ENCODE data around the gene TSPEAR. TPM values are rescaled to one million over a fixed set of nuclear protein-coding genes. Genes with fewer than 3 reads are reported as not detected.

The TSPEAR gene
- total RNA-seq, result not detected
- polyA plus RNA-seq (2013, experiment 1 of 2), result 0.05 TPM
- 0.04 TPM for polyA plus RNA-seq (2013, experiment 2 of 2)
- total RNA-seq, result 0 to 0.20 (median 0) reads per million in 172 experiments

GRCh38 chr21:44711327-44712202, at the start of gene TSPEAR:
Gene TSPEAR, minus strand, starts transcription at chr21:44711572. Its CDS starts 58 bp downstream, at chr21:44711514.
- POLR2A ChIA-PET, result interaction anchor here (3.2 kb wide), 1 partner anchor 54 kb away, joined by 18 read pairs; the partner anchor contains the start of gene KRTAP12-3
- H3K4me1 Mint-ChIP-seq (ENCODE audit: low read depth), result peaks cover 39% of the 10 kb centered on the region
- no peak within 1 kb of the TSS for H3K27ac ChIP-seq (ENCODE audit: low read depth in 1 of 2, low read length in 2 of 2)
- H3K36me3 Mint-ChIP-seq (ENCODE audit: low read depth), result no peaks in the 10 kb centered on the region
- H3K27me3 ChIP-seq (ENCODE audit: control insufficient read depth in 1 of 2, insufficient read depth in 2 of 2, low read length in 2 of 2), result peaks cover 67 to 75% of the 10 kb centered on the region in 2 experiments
- peaks cover 0 to 41% of the 10 kb centered on the region in 2 experiments for H3K9me3 ChIP-seq (ENCODE audit: control insufficient read depth in 1 of 2, insufficient read depth in 1 of 2, low read length in 2 of 2)
- CTCF ChIA-PET, result interaction anchor here (1.0 kb wide), 1 partner anchor 31 kb away, joined by 3 read pairs; no protein-coding TSS in a partner anchor
- H3K36me3 ChIP-seq (ENCODE audit: insufficient read depth, low read length), result no peaks in the 10 kb centered on the region
- H3K4me3 Mint-ChIP-seq, result peak within 1 kb of the TSS; percentile 48
- H3K4me3 ChIP-seq (ENCODE audit: low read length), result peak within 1 kb of the TSS; percentile 0
- no peaks in the 10 kb centered on the region for H3K9me3 Mint-ChIP-seq
- H3K27me3 Mint-ChIP-seq, result peaks cover 89% of the 10 kb centered on the region
- no peak within 1 kb of the TSS for H3K27ac Mint-ChIP-seq
- intact Hi-C loops (cut with DNase I, micrococcal nuclease), result no loop called here
- no peak for TF ChIP-seq CTCF (IDR thresholded peaks at IDR 0.05)
- ATAC-seq (ENCODE audit: poor library complexity) (peak; percentile 10), DNase-seq (peak in 1 of 14 experiments; percentile 32)
- H3K4me1 ChIP-seq (ENCODE audit: insufficient read depth, low read length), result peaks cover 52% of the 10 kb centered on the region

GRCh38 chr21:44760376-44760775, 49.0 kb upstream of the TSPEAR start:
- ChIA-PET CTCF (no interaction called here), POLR2A (no interaction called here)
- H3K4me3 Mint-ChIP-seq, result no peak overlapping the region
- no peaks in the 10 kb centered on the region for H3K9me3 Mint-ChIP-seq
- Histone ChIP-seq H3K27ac (ENCODE audit: low read depth in 1 of 2, low read length in 2 of 2) (no peak overlapping the region), H3K9me3 (ENCODE audit: control insufficient read depth in 1 of 2, insufficient read depth in 1 of 2, low read length in 2 of 2) (peaks cover 0 to 12% of the 10 kb centered on the region in 2 experiments), H3K4me1 (ENCODE audit: insufficient read depth, low read length) (peaks cover 11% of the 10 kb centered on the region), H3K27me3 (ENCODE audit: control insufficient read depth in 1 of 2, insufficient read depth in 2 of 2, low read length in 2 of 2) (no peaks in the 10 kb centered on the region), H3K4me3 (ENCODE audit: low read length) (no peak overlapping the region), H3K36me3 (ENCODE audit: insufficient read depth, low read length) (no peaks in the 10 kb centered on the region)
- DNase-seq (no peak), ATAC-seq (ENCODE audit: poor library complexity) (no peak)
- H3K27me3 Mint-ChIP-seq, result no peaks in the 10 kb centered on the region
- intact Hi-C loops (cut with DNase I, micrococcal nuclease), result no loop called here
- H3K4me1 Mint-ChIP-seq (ENCODE audit: low read depth), result peaks cover 9% of the 10 kb centered on the region
- TF ChIP-seq CTCF (IDR thresholded peaks at IDR 0.05), result no peak
- H3K36me3 Mint-ChIP-seq (ENCODE audit: low read depth), result peaks cover under 1% of the 10 kb centered on the region
- no peak overlapping the region for H3K27ac Mint-ChIP-seq

GRCh38 chr21:44759628-44760285, 48.4 kb upstream of the TSPEAR start:
- H3K27me3 ChIP-seq (ENCODE audit: control insufficient read depth in 1 of 2, insufficient read depth in 2 of 2, low read length in 2 of 2), result no peaks in the 10 kb centered on the region
- intact Hi-C loops (cut with DNase I, micrococcal nuclease), result no loop called here
- no peak overlapping the region for H3K4me3 Mint-ChIP-seq
- no peak overlapping the region for H3K27ac ChIP-seq (ENCODE audit: low read depth in 1 of 2, low read length in 2 of 2)
- H3K4me1 Mint-ChIP-seq (ENCODE audit: low read depth), result peaks cover 5% of the 10 kb centered on the region
- H3K36me3 Mint-ChIP-seq (ENCODE audit: low read depth), result no peaks in the 10 kb centered on the region
- POLR2A ChIA-PET, result no interaction called here
- peaks cover 4% of the 10 kb centered on the region for H3K4me1 ChIP-seq (ENCODE audit: insufficient read depth, low read length)
- TF ChIP-seq CTCF (IDR thresholded peaks at IDR 0.05), result no peak
- H3K9me3 ChIP-seq (ENCODE audit: control insufficient read depth in 1 of 2, insufficient read depth in 1 of 2, low read length in 2 of 2), result peaks cover 0 to 12% of the 10 kb centered on the region in 2 experiments
- ATAC-seq (ENCODE audit: poor library complexity) (no peak), DNase-seq (no peak)
- peaks cover 3% of the 10 kb centered on the region for H3K9me3 Mint-ChIP-seq
- no peak overlapping the region for H3K27ac Mint-ChIP-seq
- H3K4me3 ChIP-seq (ENCODE audit: low read length), result no peak overlapping the region
- CTCF ChIA-PET, result no interaction called here
- no peaks in the 10 kb centered on the region for H3K27me3 Mint-ChIP-seq
- no peaks in the 10 kb centered on the region for H3K36me3 ChIP-seq (ENCODE audit: insufficient read depth, low read length)
